Measurements from ENCODE around the gene BAHCC1.

- TF ChIP-seq PATZ1 (CRISPR knock-in tag; IDR thresholded peaks at IDR 0.05; ENCODE audit: borderline replicate concordance): no peak
- TF ChIP-seq ZNF70 (CRISPR knock-in tag; IDR thresholded peaks at IDR 0.05): no peak
- TF ChIP-seq ZNF8 (CRISPR knock-in tag; IDR thresholded peaks at IDR 0.05): no peak
- TF ChIP-seq RARB (CRISPR knock-in tag; IDR thresholded peaks at IDR 0.05): no peak
- TF ChIP-seq CREB5 (CRISPR knock-in tag; IDR thresholded peaks at IDR 0.05; ENCODE audit: low read depth): no peak
- no peak for TF ChIP-seq ARNTL (CRISPR knock-in tag; IDR thresholded peaks at IDR 0.05; ENCODE audit: borderline replicate concordance, low read depth)
- TF ChIP-seq CSDC2 (CRISPR knock-in tag; IDR thresholded peaks at IDR 0.05): no peak
- no peak for TF ChIP-seq TCF4 (CRISPR knock-in tag; IDR thresholded peaks at IDR 0.05; ENCODE audit: borderline replicate concordance)
- TF ChIP-seq POU6F1 (CRISPR knock-in tag; IDR thresholded peaks at IDR 0.05; ENCODE audit: borderline replicate concordance, low read depth): no peak
- no peak for TF ChIP-seq BACH2 (CRISPR knock-in tag; IDR thresholded peaks at IDR 0.05; ENCODE audit: borderline replicate concordance)
Measured at GRCh38 chr17:81500047-81500446, 104.8 kb downstream of the BAHCC1 start.

All from SK-N-SH treated with all-trans-retinoic acid at 6 μM for 48 hours (cell line).